HepG2 (cell line): ENCODE results near the gene NFE2L3. TPM values are rescaled to one million over a fixed set of nuclear protein-coding genes. Genes with fewer than 3 reads are reported as not detected.

Source experiments
- ATAC-seq: fragments of 200-7000 bp; cut with Tn5 transposase; 3 replicates; pipeline ENCODE4 v1.9.1; 2020; ENCODE audit warnings: mild to moderate bottlenecking, moderate library complexity
- BruUV-seq: library from RNA; stranded (reverse); fragments of 400-500 nt; replicated peaks from 2 replicates; lab custom pipeline; 2021; lab: Mats Ljungman, UMichigan
- CTCF ChIA-PET: fragments of 300-600 bp; formaldehyde crosslinking; extraction: SDS; loops from one replicate; lab custom pipeline; 2021; ENCODE audit warnings: low total read pairs, inconsistent platforms, low intra/inter-chr PET ratio; lab: Yijun Ruan, JAX
- POLR2A ChIA-PET: fragments of 350-600 bp; sonication (Branson Sonifier 250); formaldehyde crosslinking; loops from one replicate; lab custom pipeline; 2020; ENCODE audit warnings: antibody characterized with exemption, inconsistent platforms; lab: Yijun Ruan, JAX
- DNase-seq: peaks from one replicate; pipeline ENCODE4 v3.0.0-alpha.2; 2015; ENCODE audit warnings: low spot score
- FAIRE-seq: peaks from 3 replicates; lab custom pipeline; 2011; peaks lifted over from hg19 to GRCh38; lab: Jason Lieb, UNC
- H2AFZ ChIP-seq: one replicate; pipeline ENCODE4 v1.6.1; 2011; ENCODE audit warnings: low read length, inconsistent platforms
- H3K27ac ChIP-seq: fragments of 300-600 bp; 3 replicates; pipeline ENCODE4 v1.8.0; 2011; ENCODE audit warnings: mixed run types, mild to moderate bottlenecking, mixed read lengths, low read length, inconsistent platforms; ENCODE audit not compliant: insufficient read depth; ENCODE audit errors: extremely low read length
- H3K27me3 ChIP-seq, 2 experiments: fragments of 200-600 bp in 1 of 2; 2 replicates in 1 of 2; 3 replicates in 1 of 2; pipeline versions ENCODE4 v1.6.0 to v1.8.0; 2011; ENCODE audit warnings: low read length in 2 of 2, mild to moderate bottlenecking in 2 of 2, moderate library complexity in 2 of 2, inconsistent platforms in 1 of 2; ENCODE audit not compliant: insufficient read depth in 2 of 2, control insufficient read depth in 1 of 2
- H3K36me3 ChIP-seq, 2 experiments: fragments of 200-600 bp in 1 of 2; replicated peaks in 1 of 2; 2 replicates in 1 of 2; 3 replicates in 1 of 2; pipeline versions ENCODE4 v1.5.1 to v1.8.0; 2011; ENCODE audit warnings: low read length in 2 of 2, inconsistent platforms in 1 of 2; ENCODE audit not compliant: insufficient read depth in 2 of 2, control insufficient read depth in 1 of 2
- H3K4me1 ChIP-seq: 2 replicates; pipeline ENCODE4 v1.5.1; 2012; ENCODE audit warnings: low read length, inconsistent platforms; ENCODE audit not compliant: insufficient read depth
- H3K4me2 ChIP-seq: 2 replicates; pipeline ENCODE4 v1.6.0; 2011; ENCODE audit warnings: low read depth, low read length, inconsistent platforms
- H3K4me3 ChIP-seq, 3 experiments: fragments of 200-600 bp in 1 of 3; sonication (generic), shearing (Covaris generic) in 1 of 3; replicated peaks in 1 of 3; 2 replicates each; pipeline ENCODE4 v1.5.1; 2011 to 2016; ENCODE audit warnings: low read length in 3 of 3, inconsistent platforms in 2 of 3, low read depth in 2 of 3, mild to moderate bottlenecking in 2 of 3, control low read depth in 1 of 3, mixed read lengths in 1 of 3; ENCODE audit not compliant: insufficient read depth in 1 of 3
- H3K79me2 ChIP-seq: one replicate; pipeline ENCODE4 v1.6.1; 2011; ENCODE audit warnings: low read length, inconsistent platforms; ENCODE audit not compliant: insufficient read depth
- H3K9ac ChIP-seq: 2 replicates; pipeline ENCODE4 v1.6.0; 2011; ENCODE audit warnings: mild to moderate bottlenecking, low read depth, low read length, inconsistent platforms; ENCODE audit not compliant: insufficient read depth
- H3K9me3 ChIP-seq: 2 replicates; pipeline ENCODE4 v1.5.1; 2012; ENCODE audit warnings: mild to moderate bottlenecking, low read length
- H4K20me1 ChIP-seq: 2 replicates; pipeline ENCODE4 v1.6.0; 2011; ENCODE audit warnings: inconsistent platforms, mild to moderate bottlenecking, low read length, moderate library complexity; ENCODE audit not compliant: insufficient read depth
- CAMTA2 ChIP-seq: sonication (generic); formaldehyde crosslinking; IDR thresholded peaks from 2 replicates; pipeline ENCODE4 v1.4.0; 2020; ENCODE audit warnings: mild to moderate bottlenecking, missing genetic modification reagents, borderline replicate concordance
- CBFB ChIP-seq: sonication (generic); formaldehyde crosslinking; IDR thresholded peaks from 2 replicates; pipeline ENCODE4 v1.4.0; 2020; ENCODE audit warnings: missing genetic modification reagents
- MTA1 ChIP-seq: sonication (generic); formaldehyde crosslinking; IDR thresholded peaks from 2 replicates; pipeline ENCODE4 v1.4.0; 2020; ENCODE audit warnings: missing genetic modification reagents, mild to moderate bottlenecking, borderline replicate concordance
- NCOA5 ChIP-seq: sonication (generic); formaldehyde crosslinking; IDR thresholded peaks from 2 replicates; pipeline ENCODE4 v1.4.0; 2020; ENCODE audit warnings: missing genetic modification reagents
- RXRB ChIP-seq: IDR thresholded peaks from 2 replicates; pipeline ENCODE4 v1.6.1; 2016; ENCODE audit warnings: borderline replicate concordance, missing genetic modification reagents, missing compliant biosample characterization
- SOX6 ChIP-seq, 2 experiments: fragments of 450-650 bp in 1 of 2; sonication (generic) in 1 of 2; formaldehyde crosslinking in 1 of 2; IDR thresholded peaks; 2 replicates each; pipeline versions ENCODE4 v1.4.0 to v1.6.1; 2017 to 2020; ENCODE audit warnings: antibody characterized with exemption in 1 of 2, mild to moderate bottlenecking in 1 of 2, missing genetic modification reagents in 1 of 2
- ZBTB3 ChIP-seq: sonication (generic); formaldehyde crosslinking; IDR thresholded peaks from 2 replicates; pipeline ENCODE4 v1.4.0; 2020; ENCODE audit warnings: low read depth, mild to moderate bottlenecking, moderate library complexity, missing genetic modification reagents, borderline replicate concordance
- ZNF235 ChIP-seq: sonication (generic); formaldehyde crosslinking; IDR thresholded peaks from 2 replicates; pipeline ENCODE4 v1.8.1; 2023; ENCODE audit warnings: mild to moderate bottlenecking, missing genetic modification reagents, borderline replicate concordance
- ZNF549 ChIP-seq: sonication (generic); formaldehyde crosslinking; IDR thresholded peaks from 2 replicates; pipeline ENCODE4 v1.5.0; 2020; ENCODE audit warnings: missing genetic modification reagents
- ZNF629 ChIP-seq: sonication (generic); formaldehyde crosslinking; conservative IDR thresholded peaks from 2 replicates; pipeline ENCODE4 v1.5.0; 2020; ENCODE audit warnings: missing genetic modification reagents
- ZNF883 ChIP-seq: sonication (generic); formaldehyde crosslinking; IDR thresholded peaks from 2 replicates; pipeline ENCODE4 v1.5.1; 2020; ENCODE audit warnings: mild to moderate bottlenecking, missing genetic modification reagents; ENCODE audit errors: not compliant biosample characterization
- WGBS: methylation state at CpG from one replicate; pipeline ENCODE4 v1.1.6; 2017; ENCODE audit warnings: low lambda C conversion rate; 5-methylcytosine and 5-hydroxymethylcytosine counted together
- in situ Hi-C: cut with HindIII; loops from 2 replicates; pipeline ENCODE4 v1.10.0; 2017; ENCODE audit warnings: low pct_unique_long_range_greater_than_20kb; ENCODE audit not compliant: extremely low pct_ligation_motif_present
- intact Hi-C: fragments of 100-400 bp; cut with micrococcal nuclease; formaldehyde crosslinking; loops from one replicate; pipeline ENCODE4 v1.10.0; 2022; ENCODE audit not compliant: unreplicated experiment
- polyA plus RNA-seq, 8 experiments: library from polyadenylated mRNA; depleted of rRNA in 3 of 8; stranded (reverse) in 7 of 8; unstranded in 1 of 8; fragments of >200 nt; fragmentation: Illumina TruSeq in 4 of 8; extraction: Trizol in 4 of 8; gene quantifications; 2 replicates each; pipeline versions ENCODE4 v1.2.1 to v1.2.3, GENCODE V29; 2011 to 2016; ENCODE audit warnings: low read depth in 4 of 8, missing spikeins in 1 of 8, mixed read lengths in 1 of 8; ENCODE audit not compliant: insufficient read depth in 1 of 8
- total RNA-seq, 5 experiments: library from RNA; depleted of rRNA; stranded (reverse); fragments of >200 nt; fragmentation: Illumina TruSeq; extraction: Trizol; gene quantifications; 2 replicates each; pipeline ENCODE4 v1.2.3, GENCODE V29; 2016; ENCODE audit warnings: low read depth in 1 of 5
- TF ChIP-seq, protein P1 (sequence below): sonication (generic); formaldehyde crosslinking; IDR thresholded peaks from 2 replicates; pipeline ENCODE4 v1.5.0; 2020; ENCODE audit warnings: missing genetic modification reagents, mild to moderate bottlenecking, borderline replicate concordance
- TF ChIP-seq, protein P2 (sequence below): sonication (generic); formaldehyde crosslinking; IDR thresholded peaks from 2 replicates; pipeline ENCODE4 v1.4.0; 2020; ENCODE audit warnings: missing genetic modification reagents; ENCODE audit errors: not compliant biosample characterization
- TF ChIP-seq, protein P3 (sequence below): IDR thresholded peaks from 2 replicates; pipeline ENCODE4 v1.6.1; 2016

NFE2L3 gene
- total and polyA plus RNA-seq, 2 of the 13 experiments (the other 11 are each of a cell fraction or from before 2014, with no cell fraction given), result 11.4 to 19.4 TPM

DNA sequence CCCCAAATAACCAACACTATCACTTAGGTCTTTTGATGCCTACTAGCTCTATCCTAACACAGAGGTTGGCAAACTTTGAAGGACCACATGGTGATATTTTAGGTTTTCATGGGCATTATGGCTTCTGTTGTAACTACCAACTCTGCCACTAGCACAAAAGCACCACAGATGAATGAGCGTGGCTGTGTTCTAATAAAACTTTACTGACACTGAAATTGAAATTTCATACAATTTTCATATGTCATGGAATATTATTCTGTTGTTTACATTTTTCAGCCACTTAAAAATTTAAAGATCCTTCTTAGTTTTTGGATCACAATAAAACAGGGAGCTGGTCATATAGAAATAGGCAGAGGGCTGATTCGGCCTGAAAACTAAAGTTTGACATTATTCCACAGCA, 76.0 kb downstream of the NFE2L3 start:
- ATAC-seq (no peak), FAIRE-seq (no peak), DNase-seq (no peak)
- no peak for TF ChIP-seq SOX6 (IDR thresholded peaks at IDR 0.05)
- TF ChIP-seq SOX6 (CRISPR knock-in tag; IDR thresholded peaks at IDR 0.05), result no peak
- no peak for TF ChIP-seq ZBTB3
- CTCF ChIA-PET, result no interaction called here
- POLR2A ChIA-PET, result no interaction called here
- Histone ChIP-seq H3K9me3 (no peaks in the 10 kb centered on the region), H3K36me3 (no peaks in the 10 kb centered on the region), H3K4me1 (no peaks in the 10 kb centered on the region), H3K9ac (no peak overlapping the region), H3K79me2 (no peaks in the 10 kb centered on the region), H4K20me1 (no peaks in the 10 kb centered on the region), H3K4me3 (no peak overlapping the region), H3K4me2 (no peak overlapping the region), H3K27me3 (0 out of 5 replicates have a peak, but pooled peaks cover 0 to 3% of the 10 kb centered on the region in 2 experiments), H2AFZ (no peak overlapping the region), H3K27ac (no peak overlapping the region)
- intact Hi-C loops (no loop called here), in situ Hi-C loops (no loop called here)
- WGBS, result 0% methylated on average over 2 of the region's 2 CpGs
- no TSS peak for BruUV-seq

DNA sequence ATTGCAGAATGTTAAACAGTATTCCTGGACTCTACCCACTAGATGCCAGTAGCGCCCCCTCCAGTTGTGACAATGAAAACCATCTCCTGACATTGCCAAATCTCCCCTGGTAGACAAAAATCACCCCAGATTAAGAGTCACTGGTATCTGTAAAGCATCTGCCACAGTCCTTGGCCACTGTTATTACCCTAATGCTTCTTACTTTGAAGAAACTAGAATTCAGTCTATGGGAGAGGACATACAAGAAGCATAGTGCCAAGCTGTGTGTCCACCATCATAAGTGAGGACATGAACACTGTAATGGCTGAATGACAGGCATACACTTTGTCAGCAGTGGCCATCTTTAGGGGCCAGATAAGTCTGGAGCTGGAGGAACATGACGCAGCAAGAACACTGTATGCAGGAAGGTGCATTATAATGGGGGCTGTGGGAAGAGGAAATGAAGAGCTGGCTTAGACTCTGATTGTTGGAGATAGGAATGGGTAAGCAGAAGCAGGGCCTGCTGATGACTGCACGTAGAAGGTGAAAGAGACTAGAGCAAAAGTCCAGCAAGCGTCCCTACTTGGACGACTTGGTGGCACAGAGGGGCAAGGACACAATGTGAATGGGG, 82.0 kb downstream of the NFE2L3 start:
- Histone ChIP-seq H3K79me2 (no peaks in the 10 kb centered on the region), H4K20me1 (no peaks in the 10 kb centered on the region), H3K4me2 (no peak overlapping the region), H3K9ac (no peak overlapping the region), H3K9me3 (no peaks in the 10 kb centered on the region), H3K27ac (no peak overlapping the region), H3K36me3 (no peaks in the 10 kb centered on the region), H3K27me3 (0 out of 5 replicates have a peak, but pooled peaks cover 0 to 3% of the 10 kb centered on the region in 2 experiments), H2AFZ (no peak overlapping the region), H3K4me3 (no peak overlapping the region), H3K4me1 (no peaks in the 10 kb centered on the region)
- DNase-seq (no peak), FAIRE-seq (no peak), ATAC-seq (no peak)
- BruUV-seq, result no TSS peak
- 11% methylated on average over 5 of the region's 5 CpGs for WGBS
- in situ Hi-C loops (no loop called here), intact Hi-C loops (no loop called here)
- POLR2A ChIA-PET, result no interaction called here
- TF ChIP-seq MTA1 (no peak), ZNF629 (no peak), ZNF883 (CRISPR knock-in tag) (no peak), CBFB (CRISPR knock-in tag) (no peak), CAMTA2 (CRISPR knock-in tag) (no peak), NCOA5 (CRISPR knock-in tag) (no peak), RXRB (CRISPR knock-in tag) (no peak), ZNF549 (CRISPR knock-in tag) (no peak), ZNF235 (CRISPR knock-in tag) (no peak)
- TF ChIP-seq, protein P1, sequence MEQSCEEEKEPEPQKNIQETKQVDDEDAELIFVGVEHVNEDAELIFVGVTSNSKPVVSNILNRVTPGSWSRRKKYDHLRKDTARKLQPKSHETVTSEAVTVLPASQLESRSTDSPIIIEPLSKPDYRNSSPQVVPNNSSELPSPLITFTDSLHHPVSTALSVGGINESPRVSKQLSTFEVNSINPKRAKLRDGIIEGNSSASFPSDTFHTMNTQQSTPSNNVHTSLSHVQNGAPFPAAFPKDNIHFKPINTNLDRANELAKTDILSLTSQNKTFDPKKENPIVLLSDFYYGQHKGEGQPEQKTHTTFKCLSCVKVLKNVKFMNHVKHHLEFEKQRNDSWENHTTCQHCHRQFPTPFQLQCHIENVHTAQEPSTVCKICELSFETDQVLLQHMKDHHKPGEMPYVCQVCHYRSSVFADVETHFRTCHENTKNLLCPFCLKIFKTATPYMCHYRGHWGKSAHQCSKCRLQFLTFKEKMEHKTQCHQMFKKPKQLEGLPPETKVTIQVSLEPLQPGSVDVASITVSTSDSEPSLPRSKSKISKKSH (CRISPR knock-in tag), result no peak
- TF ChIP-seq, protein P2, sequence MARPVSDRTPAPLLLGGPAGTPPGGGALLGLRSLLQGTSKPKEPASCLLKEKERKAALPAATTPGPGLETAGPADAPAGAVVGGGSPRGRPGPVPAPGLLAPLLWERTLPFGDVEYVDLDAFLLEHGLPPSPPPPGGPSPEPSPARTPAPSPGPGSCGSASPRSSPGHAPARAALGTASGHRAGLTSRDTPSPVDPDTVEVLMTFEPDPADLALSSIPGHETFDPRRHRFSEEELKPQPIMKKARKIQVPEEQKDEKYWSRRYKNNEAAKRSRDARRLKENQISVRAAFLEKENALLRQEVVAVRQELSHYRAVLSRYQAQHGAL (CRISPR knock-in tag), result no peak
- TF ChIP-seq, protein P3, sequence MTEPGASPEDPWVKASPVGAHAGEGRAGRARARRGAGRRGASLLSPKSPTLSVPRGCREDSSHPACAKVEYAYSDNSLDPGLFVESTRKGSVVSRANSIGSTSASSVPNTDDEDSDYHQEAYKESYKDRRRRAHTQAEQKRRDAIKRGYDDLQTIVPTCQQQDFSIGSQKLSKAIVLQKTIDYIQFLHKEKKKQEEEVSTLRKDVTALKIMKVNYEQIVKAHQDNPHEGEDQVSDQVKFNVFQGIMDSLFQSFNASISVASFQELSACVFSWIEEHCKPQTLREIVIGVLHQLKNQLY (CRISPR knock-in tag), result no peak
- CTCF ChIA-PET, result no interaction called here
